ENCODE data around the gene OR2H2.

Gene OR2H2

GRCh38 chr6:29632789-29633533, 48.0 kb downstream of the OR2H2 start, which contains the start of gene GABBR1:
Gene GABBR1, minus strand, starts transcription at chr6:29633183. Its CDS starts 798 bp downstream, at chr6:29632385.
- peak within 1 kb of the TSS; percentile 60 for H3K4me3 ChIP-seq (ENCODE audit: control insufficient read depth, low read depth, low read length)
- TF ChIP-seq, protein P1, sequence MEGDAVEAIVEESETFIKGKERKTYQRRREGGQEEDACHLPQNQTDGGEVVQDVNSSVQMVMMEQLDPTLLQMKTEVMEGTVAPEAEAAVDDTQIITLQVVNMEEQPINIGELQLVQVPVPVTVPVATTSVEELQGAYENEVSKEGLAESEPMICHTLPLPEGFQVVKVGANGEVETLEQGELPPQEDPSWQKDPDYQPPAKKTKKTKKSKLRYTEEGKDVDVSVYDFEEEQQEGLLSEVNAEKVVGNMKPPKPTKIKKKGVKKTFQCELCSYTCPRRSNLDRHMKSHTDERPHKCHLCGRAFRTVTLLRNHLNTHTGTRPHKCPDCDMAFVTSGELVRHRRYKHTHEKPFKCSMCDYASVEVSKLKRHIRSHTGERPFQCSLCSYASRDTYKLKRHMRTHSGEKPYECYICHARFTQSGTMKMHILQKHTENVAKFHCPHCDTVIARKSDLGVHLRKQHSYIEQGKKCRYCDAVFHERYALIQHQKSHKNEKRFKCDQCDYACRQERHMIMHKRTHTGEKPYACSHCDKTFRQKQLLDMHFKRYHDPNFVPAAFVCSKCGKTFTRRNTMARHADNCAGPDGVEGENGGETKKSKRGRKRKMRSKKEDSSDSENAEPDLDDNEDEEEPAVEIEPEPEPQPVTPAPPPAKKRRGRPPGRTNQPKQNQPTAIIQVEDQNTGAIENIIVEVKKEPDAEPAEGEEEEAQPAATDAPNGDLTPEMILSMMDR (conservative IDR thresholded peaks at IDR 0.05; ENCODE audit: control insufficient read depth, insufficient read depth, low read depth, low read length) = no peak
- DNase-seq (ENCODE audit: low read depth) = peak; percentile 74

DNA sequence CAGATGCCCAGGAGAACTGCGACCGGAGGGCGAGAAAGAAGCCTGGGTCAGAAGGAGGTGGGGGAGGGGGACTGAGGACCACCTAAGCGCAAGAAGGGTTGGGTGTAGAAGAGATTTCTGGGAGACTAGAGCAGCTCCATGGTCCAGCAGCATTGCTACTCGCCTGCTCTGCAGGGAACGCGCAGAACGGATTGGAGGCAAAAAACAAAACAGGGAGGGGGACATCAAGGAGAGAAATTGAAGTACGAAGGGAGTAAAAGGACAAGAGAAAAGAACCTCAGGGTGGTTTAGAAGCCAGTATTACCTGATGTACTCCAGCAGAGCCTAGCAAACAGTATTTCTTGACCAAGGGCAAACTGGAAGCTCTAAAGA, 48.6 kb downstream of the OR2H2 start:
- H3K4me3 ChIP-seq (ENCODE audit: control insufficient read depth, low read depth, low read length) = peak overlapping the region; percentile 58
- TF ChIP-seq, protein P1 (conservative IDR thresholded peaks at IDR 0.05; ENCODE audit: control insufficient read depth, insufficient read depth, low read depth, low read length) = no peak
- no peak for DNase-seq (ENCODE audit: low read depth)

DNA sequence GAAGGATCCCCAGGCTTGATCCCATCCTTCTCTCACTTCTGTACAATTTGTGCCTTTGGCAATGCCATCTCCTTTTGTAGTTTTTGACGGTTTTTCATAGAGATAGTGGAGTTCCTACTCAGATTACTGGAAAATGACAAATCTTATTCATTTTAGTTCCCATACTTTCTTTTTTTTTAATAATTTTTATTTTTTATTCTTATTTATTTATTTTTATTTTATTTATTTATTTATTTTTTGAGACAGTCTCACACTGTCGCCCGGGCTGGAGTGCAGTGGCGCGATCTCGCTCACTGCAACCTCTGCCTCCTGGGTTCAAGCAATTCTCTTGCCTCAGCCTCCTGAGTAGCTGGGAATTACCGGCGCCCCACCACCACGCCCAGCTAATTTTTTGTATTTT, 52.3 kb downstream of the OR2H2 start:
- no peak for DNase-seq (ENCODE audit: low read depth)
- TF ChIP-seq, protein P1 (conservative IDR thresholded peaks at IDR 0.05; ENCODE audit: control insufficient read depth, insufficient read depth, low read depth, low read length) = no peak
- H3K4me3 ChIP-seq (ENCODE audit: control insufficient read depth, low read depth, low read length) = no peak overlapping the region

Measured in fibroblast of mammary gland (primary cell).